PC-9 (cell line): ENCODE measurements around the gene INPP4A.

Source experiments
- EZH2 ChIP-seq: fragments of 200-600 bp; sonication (generic); IDR thresholded peaks from 2 replicates; pipeline ENCODE4 v1.8.0; 2017; ENCODE audit warnings: antibody characterized with exemption, low read depth
- TF ChIP-seq, protein P1 (sequence below): fragments of 200-600 bp; sonication (generic); conservative IDR thresholded peaks from 2 replicates; pipeline ENCODE4 v1.6.1; 2017; ENCODE audit warnings: mixed run types, antibody characterized with exemption, mild to moderate bottlenecking, moderate library complexity

DNA sequence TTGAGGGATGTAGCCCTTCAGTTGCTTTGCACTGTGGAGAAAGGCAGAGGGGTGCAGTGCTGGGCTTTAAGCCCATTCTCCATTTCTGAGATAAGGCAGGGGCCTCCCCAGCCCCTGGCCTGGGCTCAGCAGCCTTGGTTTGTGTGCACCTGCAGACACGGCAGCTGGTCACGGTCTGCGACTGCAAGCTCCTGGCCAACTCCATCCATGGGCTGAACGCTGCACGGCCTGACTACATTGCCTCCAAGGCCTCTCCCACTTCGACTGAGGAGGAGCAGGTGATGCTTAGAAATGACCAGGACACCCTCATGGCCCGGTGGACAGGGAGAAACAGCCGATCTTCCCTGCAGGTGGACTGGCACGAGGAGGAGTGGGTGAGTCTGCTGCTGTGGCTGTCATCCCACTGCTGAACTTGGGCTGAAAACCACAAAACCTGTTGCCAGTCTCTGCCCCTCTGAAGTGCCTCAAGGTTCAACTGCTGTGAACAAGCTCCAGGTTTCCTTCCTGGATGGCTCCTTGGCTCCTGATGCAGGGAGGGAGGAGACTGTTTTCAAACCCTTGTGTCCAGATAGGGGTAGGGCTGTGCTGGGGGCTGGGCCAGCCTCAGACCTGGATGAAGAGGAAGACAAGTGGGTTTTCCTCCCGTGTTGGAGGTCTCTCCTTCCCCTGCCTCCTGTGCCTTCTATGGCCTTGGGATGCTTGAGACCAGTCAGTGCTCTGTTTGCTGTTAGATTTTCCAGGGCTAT lies 109.6 kb downstream of the INPP4A start:
- TF ChIP-seq, protein P1, sequence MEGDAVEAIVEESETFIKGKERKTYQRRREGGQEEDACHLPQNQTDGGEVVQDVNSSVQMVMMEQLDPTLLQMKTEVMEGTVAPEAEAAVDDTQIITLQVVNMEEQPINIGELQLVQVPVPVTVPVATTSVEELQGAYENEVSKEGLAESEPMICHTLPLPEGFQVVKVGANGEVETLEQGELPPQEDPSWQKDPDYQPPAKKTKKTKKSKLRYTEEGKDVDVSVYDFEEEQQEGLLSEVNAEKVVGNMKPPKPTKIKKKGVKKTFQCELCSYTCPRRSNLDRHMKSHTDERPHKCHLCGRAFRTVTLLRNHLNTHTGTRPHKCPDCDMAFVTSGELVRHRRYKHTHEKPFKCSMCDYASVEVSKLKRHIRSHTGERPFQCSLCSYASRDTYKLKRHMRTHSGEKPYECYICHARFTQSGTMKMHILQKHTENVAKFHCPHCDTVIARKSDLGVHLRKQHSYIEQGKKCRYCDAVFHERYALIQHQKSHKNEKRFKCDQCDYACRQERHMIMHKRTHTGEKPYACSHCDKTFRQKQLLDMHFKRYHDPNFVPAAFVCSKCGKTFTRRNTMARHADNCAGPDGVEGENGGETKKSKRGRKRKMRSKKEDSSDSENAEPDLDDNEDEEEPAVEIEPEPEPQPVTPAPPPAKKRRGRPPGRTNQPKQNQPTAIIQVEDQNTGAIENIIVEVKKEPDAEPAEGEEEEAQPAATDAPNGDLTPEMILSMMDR, result no peak
- no peak for TF ChIP-seq EZH2
